Measurements from ENCODE around the gene CRBN. TPM values are rescaled to one million over a fixed set of nuclear protein-coding genes. Genes with fewer than 3 reads are reported as not detected.

Gene CRBN
- total and polyA plus RNA-seq, 9 of the 15 experiments (the other 6 are each of a cell fraction or from before 2014, with no cell fraction given), result 40.8 to 331 (median 57.4) TPM

DNA sequence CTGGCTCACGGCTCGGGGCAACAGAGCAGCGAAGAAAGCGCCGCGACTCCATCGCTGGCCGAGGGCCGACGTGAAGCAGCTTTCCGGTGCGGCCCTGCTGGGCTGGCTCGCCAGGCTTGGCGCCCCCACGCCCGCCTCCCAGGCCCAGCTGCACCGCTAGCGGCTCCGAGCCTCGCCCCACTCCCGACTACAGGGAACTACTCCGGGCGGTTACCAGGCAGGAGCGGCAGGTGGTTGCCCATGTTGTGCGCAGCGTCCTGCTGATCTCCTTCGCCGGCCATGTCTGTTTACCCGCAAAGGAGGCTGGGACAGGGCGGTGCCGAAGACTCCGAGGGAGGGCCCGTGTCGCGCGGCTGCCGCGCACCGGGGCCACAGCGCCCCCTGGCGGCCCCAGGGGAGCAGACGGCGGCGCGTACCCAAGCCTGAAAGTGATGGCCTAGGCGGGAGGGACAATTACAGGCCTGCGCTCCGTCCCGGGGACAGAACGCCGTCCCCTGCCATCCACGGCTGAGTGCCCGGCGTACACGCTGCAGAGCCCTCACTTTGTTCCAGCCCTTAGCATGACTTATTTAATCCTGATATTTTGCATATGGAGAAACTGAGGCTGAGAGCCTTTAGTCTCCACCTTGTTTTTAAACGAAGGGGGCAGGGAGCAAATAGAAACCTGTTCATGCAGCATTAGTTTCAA, at the start of gene CRBN (continued):
- no peak for TF ChIP-seq NFE2L1 (tag; IDR thresholded peaks at IDR 0.05; ENCODE audit: borderline replicate concordance, low read depth)
- peak; percentile 88; the same call in 1 of the 2 replicates for TF ChIP-seq HDAC2 (IDR thresholded peaks at IDR 0.05)
- TF ChIP-seq PRMT5 (CRISPR knock-in tag; IDR thresholded peaks at IDR 0.05), result no peak
- no peak for TF ChIP-seq STAT5A (IDR thresholded peaks at IDR 0.05; ENCODE audit: borderline replicate concordance, low read length)
- 0 out of 2 replicates have a peak, but pooled peaks have one; percentile 48 for TF ChIP-seq ZBTB9 (CRISPR knock-in tag; IDR thresholded peaks at IDR 0.05)
- TF ChIP-seq EHMT2 (IDR thresholded peaks at IDR 0.05), result peak; percentile 12; the same call in 1 of the 2 replicates
- 0 out of 4 replicates have a peak, but pooled peaks of 1 of the 2 experiments have one; percentile 37 for TF ChIP-seq MLX (CRISPR knock-in tag; conservative IDR thresholded peaks at IDR 0.05)
- TF ChIP-seq ZNF395 (CRISPR knock-in tag; IDR thresholded peaks at IDR 0.05), result no peak
- TF ChIP-seq ATF4 (CRISPR knock-in tag; IDR thresholded peaks at IDR 0.05), result peak; percentile 36; the same call in 1 of the 2 replicates
- TF ChIP-seq NELFE (IDR thresholded peaks at IDR 0.05; ENCODE audit: insufficient read depth, insufficient read length), result no peak
- TF ChIP-seq, protein P1, sequence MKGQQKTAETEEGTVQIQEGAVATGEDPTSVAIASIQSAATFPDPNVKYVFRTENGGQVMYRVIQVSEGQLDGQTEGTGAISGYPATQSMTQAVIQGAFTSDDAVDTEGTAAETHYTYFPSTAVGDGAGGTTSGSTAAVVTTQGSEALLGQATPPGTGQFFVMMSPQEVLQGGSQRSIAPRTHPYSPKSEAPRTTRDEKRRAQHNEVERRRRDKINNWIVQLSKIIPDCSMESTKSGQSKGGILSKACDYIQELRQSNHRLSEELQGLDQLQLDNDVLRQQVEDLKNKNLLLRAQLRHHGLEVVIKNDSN (CRISPR knock-in tag; IDR thresholded peaks at IDR 0.05), result no peak
- TF ChIP-seq FOXA3 (CRISPR knock-in tag; conservative IDR thresholded peaks at IDR 0.05 in 1 of 2, IDR thresholded peaks at IDR 0.05 in 1 of 2), result peak; percentile 54 to 58; a peak in 3 of 4 replicates
- 0 out of 2 replicates have a peak, but pooled peaks have one; percentile 22 for TF ChIP-seq ZNF134 (CRISPR knock-in tag; conservative IDR thresholded peaks at IDR 0.05)
- TF ChIP-seq ZKSCAN3 (CRISPR knock-in tag; IDR thresholded peaks at IDR 0.05), result no peak
- no peak for TF ChIP-seq CEBPZ (IDR thresholded peaks at IDR 0.05; ENCODE audit: borderline replicate concordance, low read depth, low read length)
- no peak for TF ChIP-seq CHD2 (IDR thresholded peaks at IDR 0.05; ENCODE audit: low read depth, low read length)
- TF ChIP-seq, protein P2, sequence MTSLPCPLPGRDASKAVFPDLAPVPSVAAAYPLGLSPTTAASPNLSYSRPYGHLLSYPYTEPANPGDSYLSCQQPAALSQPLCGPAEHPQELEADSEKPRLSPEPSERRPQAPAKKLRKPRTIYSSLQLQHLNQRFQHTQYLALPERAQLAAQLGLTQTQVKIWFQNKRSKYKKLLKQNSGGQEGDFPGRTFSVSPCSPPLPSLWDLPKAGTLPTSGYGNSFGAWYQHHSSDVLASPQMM (CRISPR knock-in tag; IDR thresholded peaks at IDR 0.05), result no peak

Measured in K562 (cell line).